ENCODE data around the gene APLP1. TPM values are rescaled to one million over a fixed set of nuclear protein-coding genes. Genes with fewer than 3 reads are reported as not detected.
A peak's percentile ranks its signal among the peaks of the same experiment; 100 is the strongest.

The APLP1 gene
- total and polyA plus RNA-seq, 2 experiments from 2014 or later: 30.2 to 36.0 TPM

- TF ChIP-seq JUNB (IDR thresholded peaks at IDR 0.05; ENCODE audit: unreplicated experiment): no peak
These were observed 6.7 kb upstream of the APLP1 start (continued) for GRCh38 chr19:35861640-35862160.

- H3K36me3 ChIP-seq (ENCODE audit: insufficient read depth): no peaks in the 10 kb centered on the region; the same call in 1 of the 2 replicates
- no peak for TF ChIP-seq REST (IDR thresholded peaks at IDR 0.05; ENCODE audit: unreplicated experiment)
- no peak for TF ChIP-seq EZH2 (IDR thresholded peaks at IDR 0.05; ENCODE audit: low read depth, unreplicated experiment)
- no peak for TF ChIP-seq EZH2phosphoT487 (IDR thresholded peaks at IDR 0.05; ENCODE audit: unreplicated experiment)
- no peak for TF ChIP-seq NANOG (IDR thresholded peaks at IDR 0.05; ENCODE audit: borderline replicate concordance)
- TF ChIP-seq CTCF (conservative IDR thresholded peaks at IDR 0.05; ENCODE audit: low read depth in 2 of 2): no peak
- TF ChIP-seq STAT1 (IDR thresholded peaks at IDR 0.05; ENCODE audit: unreplicated experiment): no peak
- no peak for TF ChIP-seq ZNF462 (CRISPR knock-in tag; IDR thresholded peaks at IDR 0.05)
- no peak for TF ChIP-seq JUNB (IDR thresholded peaks at IDR 0.05; ENCODE audit: unreplicated experiment)
- no peak overlapping the region for H2AFZ ChIP-seq
- no peak for ATAC-seq
- Mint-ChIP-seq H3K27ac (no peak overlapping the region), H3K4me1 (peaks cover 16% of the 10 kb centered on the region), H3K36me3 (ENCODE audit: low read depth) (peaks cover 4% of the 10 kb centered on the region; the same call in 2 of the 3 replicates), H3K27me3 (ENCODE audit: insufficient read depth, low read depth, poor library complexity) (peaks cover 64% of the 10 kb centered on the region), H3K4me3 (peak overlapping the region; percentile 34; the same call in 1 of the 3 replicates), H3K9me3 (no peaks in the 10 kb centered on the region; the same call in 2 of the 3 replicates)
- H3K79me2 ChIP-seq (replicated peaks; ENCODE audit: insufficient read depth): no peaks in the 10 kb centered on the region
- no peaks in the 10 kb centered on the region for H3K9me2 ChIP-seq (ENCODE audit: insufficient read depth)
- no peaks in the 10 kb centered on the region for H4K20me1 ChIP-seq (replicated peaks; ENCODE audit: insufficient read depth)
- no peak overlapping the region for H3K4me2 ChIP-seq
- no peak overlapping the region for H3K4me3 ChIP-seq
- peaks cover 8% of the 10 kb centered on the region for H3K4me1 ChIP-seq (ENCODE audit: insufficient read depth)
- no peak overlapping the region for H3K27ac ChIP-seq (ENCODE audit: low read depth)
- peak; percentile 62 for DNase-seq (ENCODE audit: low spot score)
- H3F3A ChIP-seq (replicated peaks; ENCODE audit: low read depth): 0 out of 2 replicates have a peak, but pooled peaks cover under 1% of the 10 kb centered on the region
- H3K27me3 ChIP-seq (ENCODE audit: insufficient read depth): peaks cover 61% of the 10 kb centered on the region
These were observed 5.8 kb upstream of the APLP1 start for GRCh38 chr19:35862528-35862927.

Measured in GM23338 (cell line).